HG03439 (cell line): ENCODE results near the gene KCNJ10.

Experiments
- ATAC-seq: cut with Tn5 transposase; IDR thresholded peaks from one replicate; pipeline ENCODE4 v1.9.1; 2021; ENCODE audit warnings: mild to moderate bottlenecking, moderate library complexity; ENCODE audit not compliant: unreplicated experiment

KCNJ10 gene

GRCh38 chr1:159968901-159969300 is 101.1 kb downstream of the KCNJ10 start:
- no peak for ATAC-seq

DNA sequence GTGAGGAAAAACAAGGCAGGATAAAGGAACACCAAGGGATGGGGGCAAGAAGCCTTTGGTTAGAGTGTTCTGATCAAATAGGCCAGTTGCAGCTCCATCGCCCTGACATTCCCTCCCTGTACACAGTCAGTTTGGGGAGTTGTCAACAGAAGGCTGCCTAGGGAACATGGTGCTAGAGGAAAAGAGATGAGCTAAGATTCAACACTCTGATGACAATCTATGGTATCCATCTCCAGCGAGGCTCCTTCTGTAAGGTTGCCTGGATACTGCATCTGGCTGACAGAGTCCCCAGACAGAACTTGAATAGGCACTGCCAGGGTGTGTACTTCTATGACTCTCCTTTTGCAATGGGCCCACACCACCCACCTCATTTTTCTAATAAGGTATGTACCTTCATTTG is 104.7 kb downstream of the KCNJ10 start:
- ATAC-seq: no peak

GRCh38 chr1:159964144-159964543 is 105.8 kb downstream of the KCNJ10 start:
- no peak for ATAC-seq

DNA sequence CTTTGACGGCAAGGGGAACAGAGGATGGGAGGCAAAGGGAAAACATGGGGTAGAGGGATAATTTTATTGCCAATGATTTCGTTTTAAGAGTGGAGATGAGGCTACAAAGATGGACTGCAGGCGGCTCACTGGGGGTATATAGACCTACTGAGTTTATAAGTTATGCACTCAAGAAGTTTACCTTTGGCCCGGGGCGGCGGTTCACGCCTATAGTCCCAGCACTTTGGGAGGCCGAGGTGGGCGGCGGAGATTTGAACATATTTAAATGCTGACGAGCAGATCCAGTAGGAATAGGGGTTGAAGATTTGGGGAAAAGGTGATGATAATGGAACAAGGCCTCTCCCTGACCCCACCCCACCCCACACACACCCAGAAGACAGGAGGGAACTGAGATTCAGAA is 107.8 kb downstream of the KCNJ10 start:
- no peak for ATAC-seq

DNA sequence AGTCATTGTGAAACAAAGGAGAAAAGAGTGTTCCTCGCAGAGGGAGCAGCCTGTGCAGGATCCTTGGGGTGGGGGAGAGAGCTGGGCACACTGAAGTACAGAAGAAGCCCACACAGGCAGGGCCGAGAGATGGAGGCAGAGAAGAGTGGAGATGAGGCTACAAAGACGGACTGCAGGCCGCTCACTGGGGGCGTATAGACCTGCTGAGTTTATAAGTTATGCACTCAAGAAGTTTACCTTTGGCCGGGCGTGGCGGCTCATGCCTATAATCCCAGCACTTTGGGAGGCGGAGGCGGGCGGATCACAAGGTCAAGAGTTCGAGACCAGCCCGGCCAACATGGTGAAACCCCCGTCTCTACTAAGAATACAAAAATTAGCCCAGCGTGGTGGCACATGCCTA is 108.3 kb downstream of the KCNJ10 start:
- no peak for ATAC-seq

DNA sequence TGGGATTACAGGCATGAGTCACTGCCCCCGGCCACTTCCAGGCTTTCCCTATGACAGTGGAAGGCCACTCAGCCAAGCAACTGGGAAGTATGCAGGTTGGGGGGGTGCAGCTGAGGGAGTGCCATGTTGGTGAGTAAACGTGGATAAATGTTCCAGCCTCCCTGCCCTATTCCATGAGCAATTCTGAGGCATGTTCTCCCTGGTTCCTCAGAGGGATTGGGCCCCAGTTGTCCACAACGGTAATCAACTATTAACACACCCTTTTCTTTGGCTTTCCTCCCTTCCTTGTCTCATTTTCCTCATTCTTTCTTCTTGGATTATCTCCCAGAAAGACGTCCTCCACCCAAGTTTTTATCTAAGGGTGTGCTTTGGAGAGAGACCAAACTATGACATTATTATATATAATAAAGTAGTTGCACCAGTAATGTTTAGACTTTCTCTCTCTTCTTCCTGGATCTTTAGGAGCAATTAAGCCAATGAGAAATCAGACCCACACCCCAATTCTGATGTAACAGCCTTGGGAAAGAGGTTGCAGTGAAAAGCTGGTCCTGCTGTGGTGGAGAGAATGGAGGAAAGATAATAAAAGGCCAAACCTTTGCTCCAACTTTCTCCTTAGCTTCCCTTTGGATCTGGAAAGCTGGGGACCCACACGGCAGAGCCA is 109.1 kb downstream of the KCNJ10 start:
- no peak for ATAC-seq

DNA sequence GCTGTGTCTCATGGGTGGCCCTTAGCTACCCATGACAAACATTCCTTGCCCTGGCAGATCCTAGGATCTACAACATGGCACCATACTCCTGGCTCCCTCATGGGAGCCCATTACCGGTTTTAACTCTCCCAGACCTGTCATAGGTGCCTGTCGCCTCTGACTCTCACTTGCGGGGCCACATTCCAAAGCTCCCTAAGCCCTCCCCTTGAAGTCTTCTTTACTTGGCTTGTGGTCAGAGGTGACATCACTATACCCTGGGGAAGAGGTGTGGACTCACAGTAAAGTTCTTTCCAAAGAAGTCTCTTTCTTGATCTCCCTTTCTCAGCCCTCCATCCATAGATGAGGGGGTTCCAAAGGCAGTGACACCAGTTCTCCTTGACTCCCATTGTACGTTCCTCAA is 110.5 kb downstream of the KCNJ10 start:
- no peak for ATAC-seq

- peak; percentile 60 for ATAC-seq
Observed at GRCh38 chr1:159958719-159959380, 111.1 kb downstream of the KCNJ10 start.

- no peak for ATAC-seq
Observed at GRCh38 chr1:159957824-159958268, 112.1 kb downstream of the KCNJ10 start.

- ATAC-seq: no peak
Observed at GRCh38 chr1:159955456-159955855, 114.5 kb downstream of the KCNJ10 start.

GRCh38 chr1:159953536-159954515 is 116.1 kb downstream of the KCNJ10 start, which contains the start of gene SLAMF9:
TSS of gene SLAMF9 (minus strand) at chr1:159954237. CDS start at chr1:159954137, 100 bp downstream.
- no peak for ATAC-seq

DNA sequence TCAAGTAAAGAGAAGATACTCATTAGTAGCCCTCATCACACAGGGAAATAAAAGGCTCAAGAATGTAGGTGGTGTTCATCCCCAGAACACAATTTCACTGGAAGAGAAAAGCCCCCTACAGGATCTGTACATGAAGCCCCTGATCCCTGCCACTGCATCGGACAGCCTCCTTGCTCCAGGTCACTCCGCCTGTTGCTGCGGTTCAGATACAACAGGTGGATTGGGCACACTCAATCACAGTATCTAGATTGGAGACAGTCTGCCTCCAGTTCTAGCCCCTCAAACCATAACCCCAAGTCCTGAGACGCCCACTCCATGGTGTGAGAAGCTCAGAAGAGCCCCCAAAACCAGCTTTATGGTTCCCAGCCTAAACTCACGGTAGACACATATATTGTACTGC is 117.0 kb downstream of the KCNJ10 start:
- no peak for ATAC-seq

- no peak for ATAC-seq
Observed at GRCh38 chr1:159951551-159951950, 118.4 kb downstream of the KCNJ10 start.

DNA sequence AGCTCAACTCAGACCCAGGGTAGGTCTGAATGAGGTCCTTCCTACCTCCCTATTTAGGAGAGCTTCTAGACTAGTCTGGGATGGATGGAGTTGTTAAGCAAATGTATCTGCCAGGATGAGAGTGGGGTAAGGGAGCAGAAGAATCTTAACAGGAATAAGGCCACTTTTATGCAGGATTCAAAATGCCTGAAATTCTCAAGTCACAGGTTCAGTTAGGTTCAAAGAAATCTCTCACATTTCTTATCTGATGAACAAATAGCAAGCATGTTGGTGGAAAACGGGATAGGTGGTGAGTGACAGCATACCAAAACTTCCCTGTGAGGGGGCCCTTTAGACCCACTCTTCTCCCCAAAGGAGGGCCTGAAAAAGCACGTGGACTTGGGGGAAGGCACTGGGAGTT is 118.9 kb downstream of the KCNJ10 start:
- no peak for ATAC-seq

GRCh38 chr1:159949981-159950381 is 120.0 kb downstream of the KCNJ10 start:
- ATAC-seq: no peak

DNA sequence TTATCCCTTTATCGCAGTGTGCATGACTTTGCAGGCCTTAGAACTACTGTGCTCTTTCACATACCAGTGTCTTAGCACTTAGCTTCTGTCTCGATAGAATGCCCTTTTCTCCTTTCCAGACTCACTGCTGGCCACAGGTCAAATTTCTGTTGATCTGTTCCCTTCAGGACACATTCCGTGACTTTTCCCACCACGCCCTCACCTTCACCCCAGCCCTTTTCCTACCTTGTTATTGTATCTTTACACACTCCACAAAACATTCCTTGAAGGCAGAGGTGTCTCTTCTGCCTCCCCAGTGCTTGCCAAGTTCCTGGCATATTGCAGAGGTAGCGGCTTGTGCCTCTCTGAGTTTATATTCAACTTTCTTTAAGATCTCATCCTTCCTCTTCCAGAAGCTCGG is 120.8 kb downstream of the KCNJ10 start:
- ATAC-seq: no peak
